ENCODE results near the gene CCDC157.

DNA sequence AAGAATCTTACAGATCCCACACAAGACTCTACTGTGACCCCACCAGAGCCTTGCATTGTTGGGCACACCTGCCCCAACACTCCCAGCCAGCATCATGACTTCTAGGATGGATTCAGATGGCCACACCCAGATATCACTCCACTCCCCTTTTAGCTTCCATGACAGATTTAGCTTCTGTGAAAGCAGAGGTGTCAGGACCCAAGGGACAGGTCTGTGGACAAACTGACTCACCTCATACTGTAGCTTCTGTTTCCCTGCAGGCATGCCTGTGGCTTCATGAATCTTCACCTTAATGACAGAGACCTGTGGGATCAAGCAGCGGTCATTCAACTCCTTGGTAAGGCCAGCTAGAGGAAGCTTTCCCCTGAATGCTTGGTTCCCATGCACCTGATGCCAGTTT, 21.6 kb upstream of the CCDC157 start:
- TF ChIP-seq, protein P1, sequence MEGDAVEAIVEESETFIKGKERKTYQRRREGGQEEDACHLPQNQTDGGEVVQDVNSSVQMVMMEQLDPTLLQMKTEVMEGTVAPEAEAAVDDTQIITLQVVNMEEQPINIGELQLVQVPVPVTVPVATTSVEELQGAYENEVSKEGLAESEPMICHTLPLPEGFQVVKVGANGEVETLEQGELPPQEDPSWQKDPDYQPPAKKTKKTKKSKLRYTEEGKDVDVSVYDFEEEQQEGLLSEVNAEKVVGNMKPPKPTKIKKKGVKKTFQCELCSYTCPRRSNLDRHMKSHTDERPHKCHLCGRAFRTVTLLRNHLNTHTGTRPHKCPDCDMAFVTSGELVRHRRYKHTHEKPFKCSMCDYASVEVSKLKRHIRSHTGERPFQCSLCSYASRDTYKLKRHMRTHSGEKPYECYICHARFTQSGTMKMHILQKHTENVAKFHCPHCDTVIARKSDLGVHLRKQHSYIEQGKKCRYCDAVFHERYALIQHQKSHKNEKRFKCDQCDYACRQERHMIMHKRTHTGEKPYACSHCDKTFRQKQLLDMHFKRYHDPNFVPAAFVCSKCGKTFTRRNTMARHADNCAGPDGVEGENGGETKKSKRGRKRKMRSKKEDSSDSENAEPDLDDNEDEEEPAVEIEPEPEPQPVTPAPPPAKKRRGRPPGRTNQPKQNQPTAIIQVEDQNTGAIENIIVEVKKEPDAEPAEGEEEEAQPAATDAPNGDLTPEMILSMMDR (IDR thresholded peaks at IDR 0.05), result no peak
- no peak for TF ChIP-seq POLR2A (IDR thresholded peaks at IDR 0.05)

Measured in right lobe of liver (tissue), 4 donors.